NCI-H128 (cell line): ENCODE measurements around the gene MFF.

ENCODE experiments used
- DNase-seq: peaks from one replicate; lab custom pipeline; 2025; ENCODE audit not compliant: unreplicated experiment; lab: John Stamatoyannopoulos, UW

The MFF gene

GRCh38 chr2:227406177-227407031 lies 81.4 kb downstream of the MFF start:
- peak; percentile 63 for DNase-seq
